ENCODE data around the gene HECTD2.

GRCh38 chr10:91435241-91435640 is 25.1 kb downstream of the HECTD2 start:
- TF ChIP-seq POLR2AphosphoS5 (IDR thresholded peaks at IDR 0.05; ENCODE audit: low read depth, low read length) (no peak), POLR2A (IDR thresholded peaks at IDR 0.05; ENCODE audit: low read depth, low read length) (no peak)

All from GM12892 (cell line).